Measurements from ENCODE around the gene ARFGEF3.

DNA sequence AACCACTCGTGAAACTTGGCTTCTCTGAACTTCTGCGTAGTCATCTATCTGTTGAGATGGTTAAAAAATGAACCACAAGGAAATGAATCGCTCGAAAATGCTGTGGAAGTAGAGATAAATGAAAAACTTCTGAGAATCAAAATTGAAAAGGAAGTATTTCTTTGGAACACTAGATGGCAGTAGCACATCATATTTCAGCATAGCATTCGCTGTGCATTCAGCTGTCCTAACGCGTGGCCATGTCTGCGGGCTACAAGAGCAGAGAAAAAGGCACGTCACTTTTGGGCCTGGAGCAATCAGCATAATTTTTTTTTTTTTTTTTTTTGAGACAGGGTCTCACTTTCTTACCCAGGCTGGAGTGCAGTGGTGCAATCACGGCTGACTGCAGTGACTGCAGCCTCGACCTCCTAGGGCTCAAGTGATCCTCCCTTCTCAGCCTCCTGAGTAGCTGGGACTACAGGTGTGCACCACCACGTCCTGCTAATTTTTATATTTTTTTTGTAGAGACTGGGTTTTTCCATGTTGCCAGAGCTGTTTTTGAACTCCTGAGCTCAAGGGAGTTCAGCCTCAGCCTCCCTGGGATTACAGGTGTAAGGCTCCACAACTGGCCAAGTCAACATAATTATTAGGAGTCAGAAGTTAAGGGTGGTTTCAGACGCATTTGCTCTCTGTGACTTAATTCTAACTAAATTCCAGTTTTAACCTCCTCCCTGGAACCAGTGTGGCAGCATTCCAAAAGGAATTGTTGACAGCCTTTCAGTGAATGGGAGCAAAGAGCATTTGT lies 45.7 kb upstream of the ARFGEF3 start:
- TF ChIP-seq POLR2A (IDR thresholded peaks at IDR 0.05; ENCODE audit: low read length): no peak
- TF ChIP-seq GATA1 (IDR thresholded peaks at IDR 0.05; ENCODE audit: low read depth, low read length): no peak
